NCI-H446 treated with DMSO at 0.1 percent for 48 hours (cell line): ENCODE measurements around the gene ASB1.

Experiments used
- DNase-seq: peaks from one replicate; lab custom pipeline; 2025; lab: John Stamatoyannopoulos, UW

ASB1 gene

GRCh38 chr2:238494573-238494961 is 67.8 kb downstream of the ASB1 start:
- DNase-seq: no peak

DNA sequence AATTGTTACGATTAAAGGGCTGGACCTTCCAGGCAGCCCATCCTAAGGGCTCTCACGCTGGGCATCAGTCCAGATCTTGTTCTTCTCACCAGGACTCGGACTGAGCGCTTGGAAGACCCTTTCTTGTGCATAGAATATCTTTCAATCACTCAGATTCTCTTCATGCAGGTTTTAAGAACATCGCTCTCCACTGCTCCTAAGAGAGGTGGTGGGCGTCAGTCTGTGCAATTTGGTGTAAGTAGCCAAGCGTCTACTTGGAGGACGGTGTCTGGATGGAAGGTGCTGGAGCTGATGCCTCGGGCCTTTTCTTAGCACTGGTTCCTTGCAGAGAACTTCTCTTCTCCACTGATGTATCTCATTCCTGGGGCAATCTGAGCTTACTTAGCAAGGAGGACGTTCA is 68.7 kb downstream of the ASB1 start:
- DNase-seq: no peak

DNA sequence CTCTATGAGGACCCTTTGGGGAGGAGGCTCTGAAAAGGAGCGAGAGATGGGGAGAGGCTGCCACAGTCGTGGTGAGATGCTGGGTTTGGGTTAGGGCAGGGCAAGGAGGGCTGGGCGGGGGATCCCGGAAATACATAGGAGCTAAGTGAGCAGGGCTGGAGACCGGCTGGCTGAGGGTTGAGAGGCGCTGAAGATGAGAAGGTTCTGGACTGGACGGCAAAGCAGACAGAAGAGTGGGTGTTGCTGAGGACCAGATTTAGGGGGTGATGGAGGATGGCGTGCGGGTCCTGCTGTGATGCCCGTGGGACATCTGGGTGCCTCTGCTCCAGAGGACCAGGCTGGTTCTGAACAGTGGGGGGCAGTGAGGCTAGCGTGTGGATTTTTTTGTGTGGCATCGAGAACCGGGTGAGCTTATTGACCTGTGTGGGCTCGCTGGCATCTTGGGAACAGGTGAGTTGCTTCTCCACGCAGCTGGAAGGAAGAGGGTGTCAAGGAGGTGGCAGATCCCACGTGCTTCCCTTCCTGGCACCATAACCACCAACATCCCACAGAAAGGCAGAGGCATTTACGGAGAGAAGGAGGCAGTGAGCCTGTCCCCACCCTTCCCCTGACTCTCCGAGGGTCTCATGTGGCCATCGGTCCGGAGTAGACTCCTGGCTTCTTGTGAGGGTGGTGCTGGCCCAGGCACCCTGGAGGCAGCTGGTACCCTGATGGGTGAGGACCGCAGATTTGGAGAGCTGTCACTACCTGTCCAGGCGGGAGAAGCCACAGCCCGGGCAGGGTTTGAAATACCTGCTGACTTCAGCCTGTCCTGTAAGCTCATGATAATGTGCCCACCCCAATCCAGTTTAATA is 70.3 kb downstream of the ASB1 start:
- no peak for DNase-seq

- no peak for DNase-seq
These were observed 70.9 kb downstream of the ASB1 start for GRCh38 chr2:238497610-238498005.

DNA sequence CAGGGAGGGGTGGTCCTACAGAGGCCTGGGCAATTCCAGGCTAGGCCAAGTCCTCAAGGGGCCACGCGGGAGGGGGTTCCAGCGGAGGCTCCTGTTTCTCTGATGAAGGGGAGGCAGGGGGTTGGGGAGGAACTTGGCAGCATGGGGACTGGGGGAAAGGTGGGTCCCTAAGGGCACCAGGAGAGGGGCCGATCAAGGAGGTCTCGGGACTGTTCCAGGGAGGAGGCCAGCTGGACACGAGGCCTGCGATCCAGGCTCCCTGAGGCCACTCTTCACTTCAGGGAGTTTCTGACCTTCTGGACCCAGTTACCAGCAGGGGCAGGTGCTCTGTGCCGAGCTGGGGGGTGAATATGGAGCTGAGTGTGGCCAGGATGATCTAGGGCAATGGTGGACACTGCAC is 71.5 kb downstream of the ASB1 start:
- no peak for DNase-seq

GRCh38 chr2:238498691-238499295 is 72.1 kb downstream of the ASB1 start:
- no peak for DNase-seq

- no peak for DNase-seq
These were observed 73.2 kb downstream of the ASB1 start for GRCh38 chr2:238499731-238500580.

DNA sequence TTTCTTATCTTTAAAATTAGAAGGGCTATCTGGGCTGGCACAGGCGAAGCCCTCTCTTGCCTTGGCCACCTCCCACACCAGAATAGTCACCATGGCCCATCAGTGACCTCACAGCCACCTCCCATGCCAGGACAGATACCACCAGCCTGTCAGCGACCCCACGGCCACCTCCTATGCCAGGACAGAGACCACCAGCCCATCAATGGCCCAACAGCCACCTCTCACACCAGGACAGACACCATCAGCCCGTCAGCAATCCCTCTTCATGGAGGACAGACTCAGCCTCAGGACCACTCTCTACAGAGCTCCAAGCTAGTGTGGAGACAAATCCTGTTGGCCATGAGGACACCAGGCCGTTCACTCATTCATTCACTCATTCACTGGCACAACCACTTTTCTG is 74.6 kb downstream of the ASB1 start:
- no peak for DNase-seq
